ENCODE results near the gene ATXN2L. TPM values are rescaled to one million over a fixed set of nuclear protein-coding genes. Genes with fewer than 3 reads are reported as not detected.
"Not testable (repeated sequence)": the region's sequence is repeated elsewhere in the genome, so short reads cannot be mapped to it uniquely, and the experiment has no call there.

The ATXN2L gene
- total RNA-seq, 4 donors from 2014 or later: 43.4 to 73.9 (median 52.6) TPM

DNA sequence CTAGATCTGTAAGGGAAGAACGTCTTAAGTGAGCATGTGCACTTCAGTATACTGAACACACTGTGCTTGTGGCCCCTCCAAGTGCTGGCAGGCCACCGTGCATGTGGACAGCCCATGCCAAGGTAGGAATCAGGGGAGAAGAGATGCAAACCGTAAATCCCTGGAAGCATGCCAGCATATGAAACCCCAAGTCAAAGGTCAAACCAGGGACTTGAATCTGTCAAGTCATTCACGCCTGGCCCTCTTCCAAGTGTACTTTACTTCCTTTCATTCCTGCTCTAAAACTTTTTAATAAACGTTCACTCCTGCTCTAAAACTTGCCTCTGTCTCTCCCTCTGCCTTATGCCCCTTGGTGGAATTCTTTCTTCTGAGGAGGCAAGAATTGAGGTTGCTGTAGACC lies 2.8 kb upstream of the ATXN2L start:
- Histone ChIP-seq H3K4me3 (no peak overlapping the region), H3K36me3 (peaks cover 0 to 7% (median 2%) of the 10 kb centered on the region in 4 donors), H3K27ac (replicated peaks in 1 of 4) (no peak overlapping the region), H3K27me3 (no peaks in the 10 kb centered on the region), H3K9me3 (peaks cover 0 to 3% (median 0%) of the 10 kb centered on the region in 4 donors), H3K4me1 (peaks cover 8 to 16% (median 14%) of the 10 kb centered on the region in 4 donors)
- DNase-seq (ENCODE audit: extremely low spot score): no peak
- TF ChIP-seq POLR2A (IDR thresholded peaks at IDR 0.05; ENCODE audit: low read depth): no peak
- TF ChIP-seq EP300 (IDR thresholded peaks at IDR 0.05): no peak
- intact Hi-C loops (cut with DNase I): loop anchor here (5.0 kb wide), 2 partner anchors 42 to 127 kb away; partner anchors contain the start of gene SH2B1
- WGBS: 77% methylated on average over 5 of the region's 5 CpGs

- H3K4me3 ChIP-seq; H3K27me3 ChIP-seq; DNase-seq (ENCODE audit: extremely low spot score); H3K27ac ChIP-seq (replicated peaks in 1 of 4); H3K9me3 ChIP-seq: not testable (repeated sequence)
- H3K36me3 ChIP-seq: peaks cover 0 to 12% (median 6%) of the 10 kb centered on the region in 4 donors
- 94% methylated on average over 13 of the region's 13 CpGs for WGBS
- peaks cover 14 to 21% (median 19%) of the 10 kb centered on the region in 4 donors for H3K4me1 ChIP-seq
- intact Hi-C loops (cut with DNase I): loop anchor here (5.0 kb wide), 2 partner anchors 42 to 127 kb away; partner anchors contain the start of gene SH2B1
Observed at GRCh38 chr16:28820546-28820945, 2.3 kb upstream of the ATXN2L start.

- H3K27me3 ChIP-seq: no peaks in the 10 kb centered on the region
- no peak for TF ChIP-seq POLR2AphosphoS5 (IDR thresholded peaks at IDR 0.05)
- H3K27ac ChIP-seq (replicated peaks in 1 of 4): peak overlapping the region; percentile 99 to 100 (median 100)
- no peak for DNase-seq (ENCODE audit: extremely low spot score)
- peaks cover 9 to 27% (median 21%) of the 10 kb centered on the region in 4 donors for H3K36me3 ChIP-seq
- H3K4me3 ChIP-seq: peak overlapping the region; percentile 94 to 100 (median 99)
- peaks cover 23 to 36% (median 30%) of the 10 kb centered on the region in 4 donors for H3K4me1 ChIP-seq
- H3K9me3 ChIP-seq: peaks cover 0 to 3% (median 0%) of the 10 kb centered on the region in 4 donors
- 35% methylated on average over 13 of the region's 13 CpGs for WGBS
- intact Hi-C loops (cut with DNase I): loop anchor here (5.0 kb wide), 2 partner anchors 40 to 125 kb away; partner anchors contain the start of gene SH2B1
Observed at GRCh38 chr16:28821874-28822519, 802 bp upstream of the ATXN2L start.

DNA sequence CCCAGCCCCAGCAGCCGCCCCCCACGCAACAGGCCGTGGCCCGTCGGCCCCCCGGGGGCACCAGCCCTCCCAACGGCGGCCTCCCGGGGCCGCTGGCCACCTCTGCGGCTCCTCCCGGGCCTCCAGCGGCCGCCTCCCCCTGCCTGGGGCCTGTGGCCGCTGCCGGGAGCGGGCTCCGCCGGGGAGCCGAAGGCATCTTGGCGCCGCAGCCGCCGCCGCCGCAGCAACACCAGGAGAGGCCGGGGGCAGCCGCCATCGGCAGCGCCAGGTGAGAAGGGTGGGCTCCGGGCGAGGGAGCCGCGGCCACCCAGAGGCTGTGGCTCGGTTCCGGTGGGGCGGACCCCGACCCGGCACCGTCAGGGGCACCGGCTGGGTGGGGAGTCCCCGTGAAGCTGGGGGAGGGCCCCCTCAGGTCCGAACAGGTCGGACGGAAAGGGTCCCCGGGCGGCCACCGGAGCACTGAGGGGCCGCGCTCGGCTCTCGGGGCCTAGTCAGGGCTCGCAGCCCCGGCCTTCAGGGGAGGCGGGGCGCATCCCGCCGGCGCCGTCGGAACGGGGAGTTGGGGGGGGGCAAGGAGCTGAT lies 583 bp downstream of the ATXN2L start:
- H3K4me3 ChIP-seq: peak overlapping the region; percentile 94 to 100 (median 99)
- DNase-seq (ENCODE audit: extremely low spot score): no peak
- intact Hi-C loops (cut with DNase I): loop anchor here (5.0 kb wide), 2 partner anchors 39 to 124 kb away; partner anchors contain the start of gene SH2B1

DNA sequence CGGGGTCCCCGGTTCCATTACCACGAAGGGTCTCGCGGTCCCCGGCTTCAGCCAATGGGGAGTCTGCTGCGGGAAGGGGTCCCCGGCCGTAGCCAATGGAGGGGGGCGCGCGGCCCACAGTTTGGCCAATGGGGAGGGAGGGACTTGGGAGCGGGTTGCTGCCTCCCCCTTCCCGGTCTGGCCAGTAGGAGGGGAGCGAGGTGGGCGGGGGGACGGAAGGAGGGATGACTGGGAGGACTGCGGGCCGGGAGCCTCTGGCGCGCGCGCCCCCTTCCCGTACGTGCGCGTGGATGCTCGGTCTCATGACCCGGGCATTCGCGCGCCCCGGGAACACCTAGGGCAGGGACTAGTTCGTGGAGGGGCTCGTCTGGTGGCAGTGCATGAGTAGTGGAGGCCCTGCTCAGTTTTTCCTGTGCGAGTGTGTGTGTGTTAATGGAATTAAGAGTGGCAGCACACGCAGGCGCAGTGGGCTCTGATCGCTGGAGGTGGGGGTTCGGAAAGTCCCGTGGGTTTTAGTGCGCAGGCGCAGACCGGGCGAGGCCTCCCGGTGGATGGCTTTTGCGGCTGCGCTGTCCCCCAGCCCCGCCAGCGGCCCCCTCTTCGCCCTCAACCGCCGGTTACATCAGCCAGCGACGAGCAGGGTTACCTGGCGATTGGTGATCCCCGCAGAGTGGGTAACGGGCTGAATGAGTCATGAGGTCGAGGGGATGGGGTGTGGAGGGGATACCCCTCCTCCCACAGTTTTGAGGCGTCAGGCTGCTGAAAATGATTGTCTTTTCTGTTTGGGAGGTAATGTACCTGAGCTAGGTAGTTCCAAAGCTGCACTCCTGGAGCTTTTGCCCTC lies 1.3 kb downstream of the ATXN2L start:
- H3K36me3 ChIP-seq: peaks cover 25 to 48% (median 42%) of the 10 kb centered on the region in 4 donors
- TF ChIP-seq EP300 (IDR thresholded peaks at IDR 0.05) (no peak), POLR2A (IDR thresholded peaks at IDR 0.05; ENCODE audit: low read depth) (peak; percentile 42), POLR2AphosphoS5 (IDR thresholded peaks at IDR 0.05) (peak; percentile 68 to 83)
- TF ChIP-seq, protein P1, sequence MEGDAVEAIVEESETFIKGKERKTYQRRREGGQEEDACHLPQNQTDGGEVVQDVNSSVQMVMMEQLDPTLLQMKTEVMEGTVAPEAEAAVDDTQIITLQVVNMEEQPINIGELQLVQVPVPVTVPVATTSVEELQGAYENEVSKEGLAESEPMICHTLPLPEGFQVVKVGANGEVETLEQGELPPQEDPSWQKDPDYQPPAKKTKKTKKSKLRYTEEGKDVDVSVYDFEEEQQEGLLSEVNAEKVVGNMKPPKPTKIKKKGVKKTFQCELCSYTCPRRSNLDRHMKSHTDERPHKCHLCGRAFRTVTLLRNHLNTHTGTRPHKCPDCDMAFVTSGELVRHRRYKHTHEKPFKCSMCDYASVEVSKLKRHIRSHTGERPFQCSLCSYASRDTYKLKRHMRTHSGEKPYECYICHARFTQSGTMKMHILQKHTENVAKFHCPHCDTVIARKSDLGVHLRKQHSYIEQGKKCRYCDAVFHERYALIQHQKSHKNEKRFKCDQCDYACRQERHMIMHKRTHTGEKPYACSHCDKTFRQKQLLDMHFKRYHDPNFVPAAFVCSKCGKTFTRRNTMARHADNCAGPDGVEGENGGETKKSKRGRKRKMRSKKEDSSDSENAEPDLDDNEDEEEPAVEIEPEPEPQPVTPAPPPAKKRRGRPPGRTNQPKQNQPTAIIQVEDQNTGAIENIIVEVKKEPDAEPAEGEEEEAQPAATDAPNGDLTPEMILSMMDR (IDR thresholded peaks at IDR 0.05): peak; percentile 24 to 38 (median 28)
- intact Hi-C loops (cut with DNase I): loop anchor here (5.0 kb wide), 2 partner anchors 38 to 123 kb away; partner anchors contain the start of gene SH2B1

More for the DNA sequence above, 583 bp downstream of the ATXN2L start:
- Histone ChIP-seq H3K9me3 (peaks cover 0 to 3% (median 0%) of the 10 kb centered on the region in 4 donors), H3K27me3 (no peaks in the 10 kb centered on the region), H3K27ac (replicated peaks in 1 of 4) (peak overlapping the region; percentile 99 to 100 (median 100)), H3K4me1 (peaks cover 23 to 42% (median 30%) of the 10 kb centered on the region in 4 donors), H3K36me3 (peaks cover 20 to 41% (median 35%) of the 10 kb centered on the region in 4 donors)
- WGBS: 0% methylated on average over 25 of the region's 62 CpGs
- TF ChIP-seq, protein P1 (IDR thresholded peaks at IDR 0.05): no peak
- TF ChIP-seq EP300 (IDR thresholded peaks at IDR 0.05) (no peak), POLR2AphosphoS5 (IDR thresholded peaks at IDR 0.05) (no peak), POLR2A (IDR thresholded peaks at IDR 0.05; ENCODE audit: low read depth) (no peak)

More for the DNA sequence above, 1.3 kb downstream of the ATXN2L start:
- DNase-seq (ENCODE audit: extremely low spot score): peak; percentile 99
- peaks cover 23 to 42% (median 30%) of the 10 kb centered on the region in 4 donors for H3K4me1 ChIP-seq
- H3K27me3 ChIP-seq: no peaks in the 10 kb centered on the region
- H3K27ac ChIP-seq (replicated peaks in 1 of 4): peak overlapping the region; percentile 99 to 100 (median 100)
- peak overlapping the region; percentile 94 to 100 (median 99) for H3K4me3 ChIP-seq
- WGBS: 0% methylated on average over 44 of the region's 60 CpGs
- peaks cover 0 to 3% (median 0%) of the 10 kb centered on the region in 4 donors for H3K9me3 ChIP-seq

Data from esophagus muscularis mucosa (tissue), 4 donors.